B cell (primary cell): ENCODE measurements around the gene MAP3K9.

Source experiments
- CTCF ChIP-seq: fragments of 200-600 bp; IDR thresholded peaks from one replicate; pipeline ENCODE4 v1.8.0; 2022; ENCODE audit warnings: antibody characterized with exemption, mild to moderate bottlenecking
- EZH2 ChIP-seq: IDR thresholded peaks from 2 replicates; pipeline ENCODE4 v1.6.1; 2012; ENCODE audit warnings: borderline replicate concordance, low read depth, mild to moderate bottlenecking, moderate library complexity, low read length; ENCODE audit not compliant: insufficient read depth, poor library complexity, severe bottlenecking

- no peak for TF ChIP-seq CTCF
- no peak for TF ChIP-seq EZH2
Measured at GRCh38 chr14:70696026-70696425, 113.3 kb downstream of the MAP3K9 start.
